ENCODE data around the gene TGFBR3L.

TGFBR3L gene

DNA sequence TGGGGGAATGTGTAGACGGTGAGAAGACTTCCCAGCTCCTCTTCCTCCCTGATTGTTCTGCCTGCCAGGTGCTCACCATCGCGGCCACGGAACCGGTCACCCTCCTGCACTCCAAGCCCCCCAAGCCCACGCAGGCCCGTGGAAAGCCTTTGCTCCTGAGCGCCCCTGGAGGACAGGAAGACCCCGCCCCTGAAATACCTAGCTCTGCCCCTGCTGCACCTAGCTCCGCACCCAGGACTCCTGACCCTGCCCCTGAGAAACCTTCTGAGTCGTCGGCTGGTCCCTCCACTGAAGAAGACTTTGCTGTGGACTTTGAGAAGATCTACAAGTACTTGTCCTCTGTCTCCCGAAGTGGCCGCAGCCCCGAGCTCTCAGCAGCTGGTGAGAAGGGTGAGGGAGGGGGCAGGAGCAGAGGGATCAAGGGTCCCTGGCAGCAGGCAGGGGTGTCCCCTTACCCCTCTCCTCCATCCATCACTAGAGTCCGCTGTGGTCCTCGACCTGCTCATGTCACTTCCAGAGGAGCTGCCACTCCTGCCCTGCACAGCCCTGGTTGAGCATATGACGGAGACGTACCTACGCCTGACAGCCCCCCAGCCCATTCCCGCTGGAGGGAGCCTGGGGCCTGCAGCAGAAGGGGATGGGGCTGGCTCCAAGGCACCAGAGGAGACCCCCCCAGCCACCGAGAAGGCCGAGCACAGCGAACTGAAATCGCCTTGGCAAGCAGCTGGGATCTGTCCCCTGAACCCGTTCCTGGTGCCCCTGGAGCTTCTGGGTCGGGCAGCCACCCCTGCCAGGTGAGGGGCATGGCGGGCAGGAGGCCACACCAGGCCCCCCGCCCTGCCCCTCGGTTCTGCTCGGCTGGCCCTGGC, 7.6 kb downstream of the TGFBR3L start:
- peak overlapping the region; percentile 88 for H3K27ac ChIP-seq
- TF ChIP-seq, protein P1, sequence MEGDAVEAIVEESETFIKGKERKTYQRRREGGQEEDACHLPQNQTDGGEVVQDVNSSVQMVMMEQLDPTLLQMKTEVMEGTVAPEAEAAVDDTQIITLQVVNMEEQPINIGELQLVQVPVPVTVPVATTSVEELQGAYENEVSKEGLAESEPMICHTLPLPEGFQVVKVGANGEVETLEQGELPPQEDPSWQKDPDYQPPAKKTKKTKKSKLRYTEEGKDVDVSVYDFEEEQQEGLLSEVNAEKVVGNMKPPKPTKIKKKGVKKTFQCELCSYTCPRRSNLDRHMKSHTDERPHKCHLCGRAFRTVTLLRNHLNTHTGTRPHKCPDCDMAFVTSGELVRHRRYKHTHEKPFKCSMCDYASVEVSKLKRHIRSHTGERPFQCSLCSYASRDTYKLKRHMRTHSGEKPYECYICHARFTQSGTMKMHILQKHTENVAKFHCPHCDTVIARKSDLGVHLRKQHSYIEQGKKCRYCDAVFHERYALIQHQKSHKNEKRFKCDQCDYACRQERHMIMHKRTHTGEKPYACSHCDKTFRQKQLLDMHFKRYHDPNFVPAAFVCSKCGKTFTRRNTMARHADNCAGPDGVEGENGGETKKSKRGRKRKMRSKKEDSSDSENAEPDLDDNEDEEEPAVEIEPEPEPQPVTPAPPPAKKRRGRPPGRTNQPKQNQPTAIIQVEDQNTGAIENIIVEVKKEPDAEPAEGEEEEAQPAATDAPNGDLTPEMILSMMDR (conservative IDR thresholded peaks at IDR 0.05; ENCODE audit: low read depth), result no peak
- DNase-seq (ENCODE audit: low spot score), result no peak
- POLR2A ChIA-PET (ENCODE audit: low non-redundant PET), result no interaction called here
- CTCF ChIA-PET, result interaction anchor here (0.5 to 1.0 kb wide), 2 partner anchors 8 to 53 kb away, joined by 3 to 4 read pairs; no protein-coding TSS in a partner anchor

DNA sequence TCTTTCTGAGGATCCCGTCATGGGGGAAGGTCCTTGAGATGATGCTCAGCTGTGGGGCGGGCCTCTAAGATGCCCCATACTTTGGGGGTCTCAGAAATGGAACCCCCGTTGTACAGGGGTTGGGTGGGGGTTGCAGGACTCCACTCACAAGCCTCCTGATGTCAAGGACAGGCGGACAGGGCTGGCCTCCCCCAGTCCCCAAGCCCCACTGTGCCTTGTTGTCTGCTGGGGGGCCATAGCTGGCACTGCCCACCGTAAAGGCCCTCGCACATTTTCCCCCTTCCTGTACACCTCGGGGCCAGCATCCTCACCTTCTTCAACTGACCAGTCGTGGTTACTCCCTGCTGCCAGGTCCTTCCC, 8.2 kb downstream of the TGFBR3L start:
- DNase-seq (ENCODE audit: low spot score), result no peak
- H3K27ac ChIP-seq, result peak overlapping the region; percentile 88
- ChIA-PET CTCF (interaction anchor here (0.6 kb wide), 1 partner anchor 36 kb away, joined by 3 read pairs; no protein-coding TSS in a partner anchor), POLR2A (ENCODE audit: low non-redundant PET) (no interaction called here)
- TF ChIP-seq, protein P1 (conservative IDR thresholded peaks at IDR 0.05; ENCODE audit: low read depth), result no peak

DNA sequence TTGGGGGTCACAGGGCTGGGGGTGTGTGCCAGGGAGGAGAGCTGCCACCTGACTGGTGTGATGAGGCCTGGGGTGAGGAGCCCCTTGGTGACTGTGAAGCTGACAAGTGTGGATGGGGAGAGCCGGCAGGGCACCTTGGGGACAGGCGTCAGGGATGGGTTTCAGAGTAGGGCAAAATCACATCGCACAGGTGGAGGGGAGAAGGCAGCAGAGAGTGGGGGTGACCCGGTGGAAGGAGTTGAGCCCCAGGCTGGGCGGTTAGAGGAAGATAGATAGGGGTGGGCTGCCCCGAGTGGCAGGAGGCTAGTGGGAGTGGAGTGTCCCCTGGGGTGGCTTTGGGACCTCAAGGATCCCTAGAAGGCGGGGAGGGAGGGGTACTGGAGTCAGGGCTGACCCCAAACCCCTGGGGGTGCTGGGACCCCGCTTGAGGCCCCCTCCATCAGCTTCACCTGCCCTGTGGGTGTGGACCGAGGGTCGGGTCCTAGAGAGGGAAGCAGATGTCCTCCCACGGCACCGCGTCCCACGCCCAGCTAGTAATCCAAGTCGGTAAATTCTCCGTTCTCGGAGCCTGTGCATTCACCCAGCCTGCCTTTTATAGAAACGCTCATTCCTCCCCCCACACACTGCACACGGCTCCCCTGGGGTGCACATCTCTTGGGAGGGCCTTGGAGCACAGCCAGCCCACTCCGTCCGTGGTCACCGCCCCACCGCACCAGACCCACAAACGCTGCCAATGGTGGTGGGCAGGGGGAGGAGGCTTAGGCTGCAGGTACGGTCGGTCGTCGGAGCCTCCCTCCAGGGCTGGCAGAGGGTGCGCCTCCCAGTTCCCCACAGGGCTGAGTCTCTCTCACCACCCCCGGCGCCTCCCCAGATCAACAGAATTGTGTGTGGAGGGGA, 8.9 kb downstream of the TGFBR3L start:
- ChIA-PET POLR2A (ENCODE audit: low non-redundant PET) (no interaction called here), CTCF (interaction anchor here (0.6 kb wide), 2 partner anchors 37 to 70 kb away, joined by 3 read pairs; no protein-coding TSS in a partner anchor)
- peak overlapping the region; percentile 42 for H3K27ac ChIP-seq
- DNase-seq (ENCODE audit: low spot score), result no peak
- TF ChIP-seq, protein P1 (conservative IDR thresholded peaks at IDR 0.05; ENCODE audit: low read depth), result no peak

DNA sequence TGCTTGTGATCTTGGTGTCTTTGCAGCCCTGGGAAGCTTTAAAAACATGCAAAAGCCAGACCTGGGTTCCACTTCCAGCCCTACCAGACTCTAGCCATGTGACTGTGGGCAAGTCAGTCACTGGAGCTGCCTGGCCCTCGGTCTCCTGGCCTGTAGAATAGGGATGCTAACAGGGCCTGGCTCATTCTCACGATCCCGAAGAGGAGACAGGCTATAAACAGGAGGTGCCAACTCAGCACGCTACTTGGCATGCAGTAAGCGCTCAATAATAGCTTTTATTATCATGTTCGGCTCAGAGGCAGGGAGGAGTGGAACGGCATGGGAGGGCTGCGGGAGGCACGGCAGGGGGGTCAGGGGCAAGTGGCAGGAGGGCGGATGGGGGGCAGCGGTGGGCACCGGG, 9.6 kb downstream of the TGFBR3L start:
- H3K27ac ChIP-seq, result peak overlapping the region; percentile 42

DNA sequence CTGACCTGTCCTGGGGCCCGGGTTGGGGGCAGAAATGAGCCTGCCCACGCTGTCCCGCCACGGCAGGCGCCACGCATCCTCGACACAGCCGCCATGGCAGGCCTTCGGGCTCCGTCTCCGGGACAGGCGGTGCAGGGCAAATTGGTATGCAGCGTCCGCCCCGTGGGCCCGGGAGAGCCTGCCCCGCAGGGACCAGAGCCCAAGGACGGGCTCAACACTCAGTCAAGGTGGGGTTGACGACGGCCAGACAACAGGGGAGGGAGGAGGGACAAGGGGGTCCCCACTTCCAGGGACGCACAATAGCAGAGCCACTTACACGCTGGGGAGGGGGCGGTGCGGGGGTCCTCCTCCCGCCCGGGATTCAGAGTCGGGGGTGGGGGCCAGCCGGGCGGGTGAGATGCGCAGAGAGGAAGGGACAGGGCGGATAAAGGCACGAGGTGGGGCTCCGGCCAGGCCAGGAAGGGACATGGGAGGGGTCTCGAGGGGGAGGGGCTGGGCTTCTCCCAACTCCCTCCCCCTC, 10.1 kb downstream of the TGFBR3L start:
- H3K27ac ChIP-seq, result no peak overlapping the region; the same call in 1 of the 2 replicates
- ChIA-PET POLR2A (ENCODE audit: low non-redundant PET) (no interaction called here), CTCF (interaction anchor here (0.6 kb wide), 1 partner anchor 161 kb away, joined by 5 read pairs; no protein-coding TSS in a partner anchor)
- TF ChIP-seq, protein P1 (conservative IDR thresholded peaks at IDR 0.05; ENCODE audit: low read depth), result no peak
- no peak for DNase-seq (ENCODE audit: low spot score)

More for the DNA sequence above, 9.6 kb downstream of the TGFBR3L start:
- POLR2A ChIA-PET (ENCODE audit: low non-redundant PET), result no interaction called here
- TF ChIP-seq, protein P1 (conservative IDR thresholded peaks at IDR 0.05; ENCODE audit: low read depth), result no peak
- no peak for DNase-seq (ENCODE audit: low spot score)
- CTCF ChIA-PET, result interaction anchor here (0.6 kb wide), 2 partner anchors 71 to 161 kb away, joined by 3 to 5 read pairs; no protein-coding TSS in a partner anchor

Data from RWPE1 (cell line).